ENCODE results near the gene CAMKK2.

DNA sequence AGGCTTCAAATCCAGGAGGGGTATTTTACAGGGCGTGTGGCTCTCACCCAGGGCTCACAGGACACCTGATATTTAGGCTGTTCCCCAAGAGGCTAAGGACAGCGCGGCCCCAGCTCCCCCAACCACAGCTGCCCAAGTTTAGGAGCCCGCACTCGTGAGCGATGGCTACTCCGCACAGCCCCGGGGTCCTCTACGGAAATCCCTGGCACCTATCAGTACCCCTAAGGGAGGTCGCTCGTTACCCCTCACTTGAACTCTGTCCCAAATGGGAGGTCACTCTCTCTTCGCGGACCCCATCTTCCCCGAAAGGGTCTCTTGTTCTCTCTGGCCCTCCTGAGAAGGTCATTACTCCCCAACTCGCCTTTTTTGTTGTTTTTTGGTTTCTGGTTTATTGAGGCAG is 87.3 kb downstream of the CAMKK2 start:
- TF ChIP-seq CEBPB (IDR thresholded peaks at IDR 0.05) (no peak), FOXM1 (IDR thresholded peaks at IDR 0.05; ENCODE audit: borderline replicate concordance, low read depth) (no peak), EP300 (IDR thresholded peaks at IDR 0.05; ENCODE audit: borderline replicate concordance) (no peak), ZBTB7A (IDR thresholded peaks at IDR 0.05; ENCODE audit: low read depth) (no peak), TAF1 (IDR thresholded peaks at IDR 0.05; ENCODE audit: low read depth) (no peak), CREB1 (IDR thresholded peaks at IDR 0.05; ENCODE audit: low read depth) (no peak), RAD21 (IDR thresholded peaks at IDR 0.05; ENCODE audit: low read depth) (no peak), YY1 (IDR thresholded peaks at IDR 0.05; ENCODE audit: low read depth) (no peak), TCF12 (IDR thresholded peaks at IDR 0.05; ENCODE audit: low read depth) (no peak)
- TF ChIP-seq, protein P1, sequence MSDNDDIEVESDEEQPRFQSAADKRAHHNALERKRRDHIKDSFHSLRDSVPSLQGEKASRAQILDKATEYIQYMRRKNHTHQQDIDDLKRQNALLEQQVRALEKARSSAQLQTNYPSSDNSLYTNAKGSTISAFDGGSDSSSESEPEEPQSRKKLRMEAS (IDR thresholded peaks at IDR 0.05): no peak
- TF ChIP-seq, protein P2, sequence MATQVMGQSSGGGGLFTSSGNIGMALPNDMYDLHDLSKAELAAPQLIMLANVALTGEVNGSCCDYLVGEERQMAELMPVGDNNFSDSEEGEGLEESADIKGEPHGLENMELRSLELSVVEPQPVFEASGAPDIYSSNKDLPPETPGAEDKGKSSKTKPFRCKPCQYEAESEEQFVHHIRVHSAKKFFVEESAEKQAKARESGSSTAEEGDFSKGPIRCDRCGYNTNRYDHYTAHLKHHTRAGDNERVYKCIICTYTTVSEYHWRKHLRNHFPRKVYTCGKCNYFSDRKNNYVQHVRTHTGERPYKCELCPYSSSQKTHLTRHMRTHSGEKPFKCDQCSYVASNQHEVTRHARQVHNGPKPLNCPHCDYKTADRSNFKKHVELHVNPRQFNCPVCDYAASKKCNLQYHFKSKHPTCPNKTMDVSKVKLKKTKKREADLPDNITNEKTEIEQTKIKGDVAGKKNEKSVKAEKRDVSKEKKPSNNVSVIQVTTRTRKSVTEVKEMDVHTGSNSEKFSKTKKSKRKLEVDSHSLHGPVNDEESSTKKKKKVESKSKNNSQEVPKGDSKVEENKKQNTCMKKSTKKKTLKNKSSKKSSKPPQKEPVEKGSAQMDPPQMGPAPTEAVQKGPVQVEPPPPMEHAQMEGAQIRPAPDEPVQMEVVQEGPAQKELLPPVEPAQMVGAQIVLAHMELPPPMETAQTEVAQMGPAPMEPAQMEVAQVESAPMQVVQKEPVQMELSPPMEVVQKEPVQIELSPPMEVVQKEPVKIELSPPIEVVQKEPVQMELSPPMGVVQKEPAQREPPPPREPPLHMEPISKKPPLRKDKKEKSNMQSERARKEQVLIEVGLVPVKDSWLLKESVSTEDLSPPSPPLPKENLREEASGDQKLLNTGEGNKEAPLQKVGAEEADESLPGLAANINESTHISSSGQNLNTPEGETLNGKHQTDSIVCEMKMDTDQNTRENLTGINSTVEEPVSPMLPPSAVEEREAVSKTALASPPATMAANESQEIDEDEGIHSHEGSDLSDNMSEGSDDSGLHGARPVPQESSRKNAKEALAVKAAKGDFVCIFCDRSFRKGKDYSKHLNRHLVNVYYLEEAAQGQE (IDR thresholded peaks at IDR 0.05; ENCODE audit: low read depth): no peak
